ENCODE results near the gene EWSR1.

Gene EWSR1

GRCh38 chr22:29330291-29330690, 62.2 kb downstream of the EWSR1 start:
- no peaks in the 10 kb centered on the region for H3K4me1 ChIP-seq (ENCODE audit: insufficient read depth, low read length)
- no peak overlapping the region for H3K27ac ChIP-seq (ENCODE audit: low read depth, low read length)
- H3K9me3 ChIP-seq (ENCODE audit: low read length) = no peaks in the 10 kb centered on the region
- no peak overlapping the region for H3K4me3 ChIP-seq (ENCODE audit: low read depth in 1 of 2, low read length in 2 of 2)
- H3K9ac ChIP-seq (ENCODE audit: low read length) = no peak overlapping the region
- peaks cover 29% of the 10 kb centered on the region for H3K36me3 ChIP-seq (ENCODE audit: insufficient read depth, low read length)
- no peaks in the 10 kb centered on the region for H3K27me3 ChIP-seq (ENCODE audit: control insufficient read depth in 1 of 2, insufficient read depth in 2 of 2, low read length in 2 of 2)

- no peak overlapping the region for H3K4me3 ChIP-seq (ENCODE audit: low read depth in 1 of 2, low read length in 2 of 2)
- H3K27me3 ChIP-seq (ENCODE audit: control insufficient read depth in 1 of 2, insufficient read depth in 2 of 2, low read length in 2 of 2) = no peaks in the 10 kb centered on the region
- no peak overlapping the region for H3K9ac ChIP-seq (ENCODE audit: low read length)
- H3K27ac ChIP-seq (ENCODE audit: low read depth, low read length) = no peak overlapping the region
- H3K4me1 ChIP-seq (ENCODE audit: insufficient read depth, low read length) = no peaks in the 10 kb centered on the region
- H3K9me3 ChIP-seq (ENCODE audit: low read length) = no peaks in the 10 kb centered on the region
- H3K36me3 ChIP-seq (ENCODE audit: insufficient read depth, low read length) = peaks cover 32% of the 10 kb centered on the region
These were observed 62.7 kb downstream of the EWSR1 start for GRCh38 chr22:29330753-29331152.

- Histone ChIP-seq H3K4me3 (ENCODE audit: low read depth in 1 of 2, low read length in 2 of 2) (no peak overlapping the region), H3K9ac (ENCODE audit: low read length) (no peak overlapping the region), H3K4me1 (ENCODE audit: insufficient read depth, low read length) (no peaks in the 10 kb centered on the region), H3K27me3 (ENCODE audit: control insufficient read depth in 1 of 2, insufficient read depth in 2 of 2, low read length in 2 of 2) (no peaks in the 10 kb centered on the region), H3K9me3 (ENCODE audit: low read length) (no peaks in the 10 kb centered on the region), H3K27ac (ENCODE audit: low read depth, low read length) (no peak overlapping the region), H3K36me3 (ENCODE audit: insufficient read depth, low read length) (peaks cover 36% of the 10 kb centered on the region)
These were observed 63.1 kb downstream of the EWSR1 start for GRCh38 chr22:29331213-29331612.

- H3K36me3 ChIP-seq (ENCODE audit: insufficient read depth, low read length) = peaks cover 38% of the 10 kb centered on the region
- no peak overlapping the region for H3K9ac ChIP-seq (ENCODE audit: low read length)
- H3K4me1 ChIP-seq (ENCODE audit: insufficient read depth, low read length) = no peaks in the 10 kb centered on the region
These were observed 63.7 kb downstream of the EWSR1 start for GRCh38 chr22:29331658-29332300.

GRCh38 chr22:29332886-29333496, 64.9 kb downstream of the EWSR1 start:
- no peak overlapping the region for H3K27ac ChIP-seq (ENCODE audit: low read depth, low read length)
- H3K36me3 ChIP-seq (ENCODE audit: insufficient read depth, low read length) = peaks cover 50% of the 10 kb centered on the region
- no peaks in the 10 kb centered on the region for H3K9me3 ChIP-seq (ENCODE audit: low read length)
- H3K4me1 ChIP-seq (ENCODE audit: insufficient read depth, low read length) = no peaks in the 10 kb centered on the region
- H3K27me3 ChIP-seq (ENCODE audit: control insufficient read depth in 1 of 2, insufficient read depth in 2 of 2, low read length in 2 of 2) = no peaks in the 10 kb centered on the region
- no peak overlapping the region for H3K4me3 ChIP-seq (ENCODE audit: low read depth in 1 of 2, low read length in 2 of 2)
- H3K9ac ChIP-seq (ENCODE audit: low read length) = no peak overlapping the region

More at GRCh38 chr22:29331658-29332300, 63.7 kb downstream of the EWSR1 start:
- no peak overlapping the region for H3K4me3 ChIP-seq (ENCODE audit: low read depth in 1 of 2, low read length in 2 of 2)
- H3K27me3 ChIP-seq (ENCODE audit: control insufficient read depth in 1 of 2, insufficient read depth in 2 of 2, low read length in 2 of 2) = no peaks in the 10 kb centered on the region
- H3K9me3 ChIP-seq (ENCODE audit: low read length) = no peaks in the 10 kb centered on the region
- no peak overlapping the region for H3K27ac ChIP-seq (ENCODE audit: low read depth, low read length)

- no peaks in the 10 kb centered on the region for H3K27me3 ChIP-seq (ENCODE audit: control insufficient read depth in 1 of 2, insufficient read depth in 2 of 2, low read length in 2 of 2)
- H3K4me1 ChIP-seq (ENCODE audit: insufficient read depth, low read length) = no peaks in the 10 kb centered on the region
- H3K36me3 ChIP-seq (ENCODE audit: insufficient read depth, low read length) = peaks cover 61% of the 10 kb centered on the region
- no peak overlapping the region for H3K27ac ChIP-seq (ENCODE audit: low read depth, low read length)
- no peak overlapping the region for H3K9ac ChIP-seq (ENCODE audit: low read length)
- no peak overlapping the region for H3K4me3 ChIP-seq (ENCODE audit: low read depth in 1 of 2, low read length in 2 of 2)
- H3K9me3 ChIP-seq (ENCODE audit: low read length) = no peaks in the 10 kb centered on the region
These were observed 66.1 kb downstream of the EWSR1 start for GRCh38 chr22:29334148-29334547.

GRCh38 chr22:29334696-29335344, 66.8 kb downstream of the EWSR1 start:
- Histone ChIP-seq H3K36me3 (ENCODE audit: insufficient read depth, low read length) (peaks cover 62% of the 10 kb centered on the region), H3K9ac (ENCODE audit: low read length) (no peak overlapping the region), H3K9me3 (ENCODE audit: low read length) (no peaks in the 10 kb centered on the region), H3K27ac (ENCODE audit: low read depth, low read length) (no peak overlapping the region), H3K27me3 (ENCODE audit: control insufficient read depth in 1 of 2, insufficient read depth in 2 of 2, low read length in 2 of 2) (no peaks in the 10 kb centered on the region), H3K4me3 (ENCODE audit: low read depth in 1 of 2, low read length in 2 of 2) (no peak overlapping the region), H3K4me1 (ENCODE audit: insufficient read depth, low read length) (no peaks in the 10 kb centered on the region)

GRCh38 chr22:29335656-29336055, 67.6 kb downstream of the EWSR1 start:
- no peak overlapping the region for H3K27ac ChIP-seq (ENCODE audit: low read depth, low read length)
- peaks cover 71% of the 10 kb centered on the region for H3K36me3 ChIP-seq (ENCODE audit: insufficient read depth, low read length)
- no peak overlapping the region for H3K9ac ChIP-seq (ENCODE audit: low read length)
- H3K9me3 ChIP-seq (ENCODE audit: low read length) = no peaks in the 10 kb centered on the region
- no peaks in the 10 kb centered on the region for H3K27me3 ChIP-seq (ENCODE audit: control insufficient read depth in 1 of 2, insufficient read depth in 2 of 2, low read length in 2 of 2)
- no peaks in the 10 kb centered on the region for H3K4me1 ChIP-seq (ENCODE audit: insufficient read depth, low read length)
- no peak overlapping the region for H3K4me3 ChIP-seq (ENCODE audit: low read depth in 1 of 2, low read length in 2 of 2)

GRCh38 chr22:29336751-29337490, 68.9 kb downstream of the EWSR1 start:
- Histone ChIP-seq H3K9ac (ENCODE audit: low read length) (no peak overlapping the region), H3K9me3 (ENCODE audit: low read length) (no peaks in the 10 kb centered on the region), H3K4me1 (ENCODE audit: insufficient read depth, low read length) (no peaks in the 10 kb centered on the region), H3K36me3 (ENCODE audit: insufficient read depth, low read length) (peaks cover 72% of the 10 kb centered on the region), H3K27me3 (ENCODE audit: control insufficient read depth in 1 of 2, insufficient read depth in 2 of 2, low read length in 2 of 2) (no peaks in the 10 kb centered on the region), H3K27ac (ENCODE audit: low read depth, low read length) (no peak overlapping the region), H3K4me3 (ENCODE audit: low read depth in 1 of 2, low read length in 2 of 2) (no peak overlapping the region)

- Histone ChIP-seq H3K36me3 (ENCODE audit: insufficient read depth, low read length) (peaks cover 69% of the 10 kb centered on the region), H3K9ac (ENCODE audit: low read length) (no peak overlapping the region), H3K4me1 (ENCODE audit: insufficient read depth, low read length) (peaks cover under 1% of the 10 kb centered on the region), H3K9me3 (ENCODE audit: low read length) (no peaks in the 10 kb centered on the region), H3K4me3 (ENCODE audit: low read depth in 1 of 2, low read length in 2 of 2) (no peak overlapping the region), H3K27ac (ENCODE audit: low read depth, low read length) (no peak overlapping the region), H3K27me3 (ENCODE audit: control insufficient read depth in 1 of 2, insufficient read depth in 2 of 2, low read length in 2 of 2) (no peaks in the 10 kb centered on the region)
These were observed 69.7 kb downstream of the EWSR1 start for GRCh38 chr22:29337631-29338284.

GRCh38 chr22:29338398-29338797, 70.3 kb downstream of the EWSR1 start:
- Histone ChIP-seq H3K4me3 (ENCODE audit: low read depth in 1 of 2, low read length in 2 of 2) (no peak overlapping the region), H3K36me3 (ENCODE audit: insufficient read depth, low read length) (peaks cover 62% of the 10 kb centered on the region), H3K4me1 (ENCODE audit: insufficient read depth, low read length) (peaks cover 5% of the 10 kb centered on the region), H3K27ac (ENCODE audit: low read depth, low read length) (no peak overlapping the region), H3K27me3 (ENCODE audit: control insufficient read depth in 1 of 2, insufficient read depth in 2 of 2, low read length in 2 of 2) (no peaks in the 10 kb centered on the region), H3K9ac (ENCODE audit: low read length) (no peak overlapping the region), H3K9me3 (ENCODE audit: low read length) (no peaks in the 10 kb centered on the region)

Data from muscle layer of colon (tissue), 2 donors.